Glomerular visceral epithelial cell (primary cell): Measurements from ENCODE around the gene PTK6.

Experiments used
- DNase-seq: peaks from one replicate; pipeline ENCODE4 v3.0.0-alpha.2; 2016; ENCODE audit errors: extremely low spot score

The PTK6 gene

GRCh38 chr20:63508072-63508768 is 29.0 kb downstream of the PTK6 start:
- DNase-seq = no peak

- no peak for DNase-seq
These were observed 30.0 kb downstream of the PTK6 start for GRCh38 chr20:63507083-63507743.

- no peak for DNase-seq
These were observed 31.5 kb downstream of the PTK6 start for GRCh38 chr20:63505723-63506122.

GRCh38 chr20:63505281-63505680 is 31.9 kb downstream of the PTK6 start:
- DNase-seq = no peak

DNA sequence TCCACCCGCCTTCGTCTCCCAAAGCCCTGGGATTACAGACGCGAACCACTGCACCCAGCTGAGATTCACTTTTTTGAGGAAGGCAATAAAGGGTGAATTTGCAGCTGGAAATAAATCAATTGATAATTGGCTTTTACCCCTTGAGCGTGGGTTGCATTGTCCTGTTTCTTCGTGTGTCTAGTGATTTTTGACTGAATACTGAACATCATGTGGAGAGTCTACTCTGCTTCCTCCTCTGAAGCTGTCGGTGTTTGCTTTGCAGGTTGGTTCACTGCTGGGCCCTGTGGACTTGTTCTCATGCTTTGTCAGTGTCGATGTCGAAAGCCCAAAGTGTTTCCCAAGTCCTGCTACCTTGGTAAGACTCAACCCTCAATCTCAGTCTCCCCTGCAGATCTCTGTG is 32.5 kb downstream of the PTK6 start:
- DNase-seq = no peak

GRCh38 chr20:63503524-63503923 is 33.7 kb downstream of the PTK6 start:
- no peak for DNase-seq

DNA sequence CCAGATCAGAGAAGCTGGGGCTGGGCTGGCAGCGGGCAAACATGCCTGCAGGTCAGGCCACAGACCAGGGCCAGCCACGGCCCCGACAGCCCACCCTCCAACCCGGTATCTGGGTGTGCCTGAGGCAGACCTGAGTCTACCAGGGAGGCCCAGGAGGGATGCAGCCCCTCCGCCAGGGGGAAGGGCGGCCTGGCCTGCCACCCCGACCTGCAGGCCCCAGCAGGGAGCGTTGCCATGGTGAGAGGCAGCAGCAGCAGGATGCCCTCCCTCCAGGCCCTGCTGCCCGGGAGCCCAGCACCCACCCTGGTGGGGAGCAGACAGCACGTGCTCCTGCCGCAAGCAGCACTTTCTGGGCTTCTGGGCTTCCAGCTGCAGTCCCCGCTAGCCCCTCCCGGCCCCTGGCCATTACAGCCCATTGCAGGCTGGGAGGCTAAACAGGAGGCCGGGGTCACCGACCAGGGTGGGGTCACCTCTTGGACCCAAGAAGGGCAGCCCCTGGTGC is 34.5 kb downstream of the PTK6 start:
- no peak for DNase-seq

DNA sequence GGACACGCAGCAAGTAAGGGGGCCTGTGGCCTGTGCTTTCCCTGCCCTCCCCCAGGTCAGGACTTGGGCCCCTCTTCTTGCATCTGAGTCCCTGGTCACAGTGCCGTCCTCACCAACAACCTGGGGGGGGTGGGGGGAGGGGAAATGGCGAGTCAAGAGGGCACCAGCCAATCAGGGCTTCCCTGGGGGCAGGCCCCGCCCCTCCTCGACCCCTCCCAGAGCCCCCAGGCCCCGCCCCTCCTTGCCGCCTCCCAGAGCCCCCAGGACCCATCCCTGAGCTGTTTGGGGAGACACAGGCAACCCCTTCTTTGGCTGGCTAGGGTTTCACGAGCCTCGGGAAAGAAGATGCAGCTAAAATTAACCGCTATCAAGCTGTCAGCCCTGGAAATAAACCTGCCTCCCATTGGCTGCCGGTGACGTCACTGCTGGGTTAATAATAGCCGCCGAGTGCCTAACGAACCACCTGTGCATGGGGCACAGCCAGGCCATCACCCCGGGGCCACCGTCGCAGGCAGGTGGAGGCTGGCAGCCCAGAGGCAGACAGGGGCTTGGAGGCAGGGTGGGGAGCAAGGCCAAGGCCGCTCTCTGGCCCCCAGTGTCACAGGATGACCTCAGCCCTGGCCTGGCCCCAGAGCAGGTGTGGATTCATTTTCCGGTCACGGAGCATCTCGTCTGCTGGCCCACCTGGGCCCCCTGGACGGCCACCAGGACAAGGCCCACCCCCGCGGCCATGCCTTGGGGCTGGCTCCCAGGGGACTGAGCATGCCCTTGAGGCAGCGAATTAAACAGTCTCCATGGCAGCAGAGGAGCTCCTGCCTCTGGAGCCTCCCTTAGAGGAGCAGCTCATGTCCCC is 35.1 kb downstream of the PTK6 start:
- DNase-seq = no peak

- no peak for DNase-seq
These were observed 36.0 kb downstream of the PTK6 start for GRCh38 chr20:63500902-63501817.

DNA sequence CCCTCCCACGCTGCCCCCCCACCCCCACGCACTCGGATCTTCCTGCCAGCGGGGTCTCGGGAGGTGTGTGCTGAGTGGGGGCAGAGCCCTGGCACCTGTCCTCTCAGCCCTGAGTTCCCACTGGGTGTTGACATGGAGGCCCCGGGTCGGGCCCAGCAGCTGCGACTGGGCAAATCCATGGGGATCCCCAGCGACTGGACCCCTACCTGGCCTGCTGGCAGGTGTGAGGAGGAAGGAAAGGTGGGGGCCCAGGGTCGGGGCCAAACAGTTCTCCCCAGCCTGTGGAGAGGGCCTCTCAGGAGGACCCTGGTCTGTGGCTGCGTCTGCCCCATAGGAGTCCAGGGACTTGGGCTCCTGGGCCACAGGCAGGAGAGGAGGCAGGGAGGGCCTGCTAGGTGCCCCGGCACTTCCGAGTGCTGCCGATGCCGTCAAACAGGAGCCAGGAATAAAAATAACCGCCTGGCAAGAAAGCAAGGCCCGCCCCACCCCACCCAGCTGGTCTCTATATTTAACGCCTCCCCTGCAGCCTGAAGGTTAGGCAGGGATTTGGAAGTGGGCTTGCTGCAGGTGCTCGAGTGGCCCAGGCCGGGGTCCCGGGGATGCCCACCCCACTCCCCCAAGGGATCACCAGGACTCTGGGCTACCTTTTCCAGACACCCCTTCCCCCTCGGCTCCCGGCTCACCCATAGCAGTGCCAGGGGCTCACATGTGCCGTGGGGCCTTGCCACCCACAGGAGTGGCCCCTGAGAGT is 36.9 kb downstream of the PTK6 start:
- no peak for DNase-seq

GRCh38 chr20:63499338-63499969 is 37.7 kb downstream of the PTK6 start:
- no peak for DNase-seq

- no peak for DNase-seq
These were observed 38.2 kb downstream of the PTK6 start, which contains the start of gene EEF1A2 for GRCh38 chr20:63498960-63499337. EEF1A2 (minus strand) TSS chr20:63499083; CDS start chr20:63497763, 1,320 bp downstream.

DNA sequence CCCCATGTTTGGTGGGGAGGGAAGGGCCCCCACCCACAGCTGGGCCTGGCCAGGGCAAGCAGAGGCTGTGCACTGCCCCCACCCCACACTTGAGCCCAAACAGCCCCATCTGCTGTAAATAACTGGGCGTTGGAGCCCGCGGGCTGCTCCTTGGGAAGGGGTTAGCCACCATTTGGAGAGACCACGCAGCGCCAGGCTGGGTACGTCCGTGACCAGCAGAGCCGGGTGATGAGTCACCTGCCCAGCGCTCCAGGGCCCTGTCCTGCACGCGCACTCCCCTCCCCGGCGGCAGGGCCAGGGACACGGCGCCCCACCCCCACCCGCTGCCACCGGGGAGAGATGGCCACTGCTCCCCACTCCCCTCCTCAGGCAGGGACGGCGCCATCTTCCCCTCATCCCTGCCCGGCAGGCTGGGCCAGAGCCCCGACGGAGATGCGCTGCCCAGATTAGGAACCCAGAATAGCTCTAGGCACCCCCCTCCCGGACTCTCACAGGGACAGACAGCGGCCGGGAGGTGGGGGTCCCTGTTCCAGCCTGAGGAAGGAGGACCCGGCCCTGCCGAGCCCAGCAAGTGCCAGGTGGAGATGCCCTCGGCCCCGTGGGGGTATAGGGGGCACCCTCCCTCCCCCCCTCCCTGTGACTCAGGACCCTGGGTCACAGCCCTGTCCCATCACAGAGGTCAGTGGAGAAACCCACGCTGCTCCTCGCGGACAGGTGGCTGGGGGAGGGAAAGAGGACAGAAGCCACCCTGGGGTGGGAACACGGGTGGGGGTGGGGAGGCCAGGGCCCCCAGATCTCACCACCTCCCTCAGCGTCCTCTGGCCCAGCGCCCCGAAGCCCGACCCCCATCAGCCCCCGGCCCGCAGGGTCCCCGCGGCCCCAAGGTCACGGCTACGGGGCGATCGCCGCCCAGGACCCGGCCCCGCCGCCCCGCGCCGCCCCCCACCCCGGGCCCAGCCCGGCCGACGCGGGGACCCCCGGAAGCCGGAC is 38.9 kb downstream of the PTK6 start:
- peak; percentile 47 for DNase-seq

DNA sequence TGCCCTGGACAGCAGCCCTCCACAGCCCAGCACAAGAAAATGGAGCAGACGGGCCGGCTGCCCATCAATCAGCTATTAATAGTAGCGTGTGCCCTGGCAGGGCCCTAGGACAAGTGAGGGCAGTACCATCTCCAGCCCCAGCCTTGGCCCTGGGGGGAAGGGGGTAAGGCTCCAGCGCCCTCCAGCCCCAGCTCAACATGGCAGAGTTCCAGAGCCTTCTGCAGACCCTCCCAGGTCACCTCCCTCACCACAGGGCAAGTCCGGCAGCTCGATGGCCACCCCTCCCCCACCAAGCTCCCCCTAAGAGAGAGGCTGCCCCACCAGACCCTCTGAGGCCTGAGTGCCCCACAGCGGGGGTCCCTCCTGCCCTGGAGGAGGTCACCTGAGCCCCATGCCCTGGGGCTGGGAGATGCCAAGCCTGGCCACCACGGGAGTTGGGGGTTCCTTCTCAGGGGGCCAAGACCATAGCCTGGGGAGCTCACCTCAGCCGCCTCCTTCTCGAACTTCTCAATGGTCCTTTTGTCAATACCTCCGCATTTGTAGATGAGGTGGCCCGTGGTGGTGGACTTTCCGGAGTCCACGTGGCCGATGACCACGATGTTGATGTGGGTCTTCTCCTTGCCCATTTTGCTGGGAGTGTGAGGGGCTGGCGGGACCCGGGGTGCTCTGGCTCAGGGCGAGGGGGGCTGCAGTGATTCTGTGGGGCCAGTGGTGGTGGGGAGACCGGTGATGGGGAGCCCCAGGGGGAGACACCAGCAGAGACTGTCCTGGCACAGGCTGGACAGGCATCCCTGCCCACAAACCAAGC is 39.8 kb downstream of the PTK6 start:
- DNase-seq = no peak

GRCh38 chr20:63496596-63497120 is 40.5 kb downstream of the PTK6 start:
- no peak for DNase-seq

DNA sequence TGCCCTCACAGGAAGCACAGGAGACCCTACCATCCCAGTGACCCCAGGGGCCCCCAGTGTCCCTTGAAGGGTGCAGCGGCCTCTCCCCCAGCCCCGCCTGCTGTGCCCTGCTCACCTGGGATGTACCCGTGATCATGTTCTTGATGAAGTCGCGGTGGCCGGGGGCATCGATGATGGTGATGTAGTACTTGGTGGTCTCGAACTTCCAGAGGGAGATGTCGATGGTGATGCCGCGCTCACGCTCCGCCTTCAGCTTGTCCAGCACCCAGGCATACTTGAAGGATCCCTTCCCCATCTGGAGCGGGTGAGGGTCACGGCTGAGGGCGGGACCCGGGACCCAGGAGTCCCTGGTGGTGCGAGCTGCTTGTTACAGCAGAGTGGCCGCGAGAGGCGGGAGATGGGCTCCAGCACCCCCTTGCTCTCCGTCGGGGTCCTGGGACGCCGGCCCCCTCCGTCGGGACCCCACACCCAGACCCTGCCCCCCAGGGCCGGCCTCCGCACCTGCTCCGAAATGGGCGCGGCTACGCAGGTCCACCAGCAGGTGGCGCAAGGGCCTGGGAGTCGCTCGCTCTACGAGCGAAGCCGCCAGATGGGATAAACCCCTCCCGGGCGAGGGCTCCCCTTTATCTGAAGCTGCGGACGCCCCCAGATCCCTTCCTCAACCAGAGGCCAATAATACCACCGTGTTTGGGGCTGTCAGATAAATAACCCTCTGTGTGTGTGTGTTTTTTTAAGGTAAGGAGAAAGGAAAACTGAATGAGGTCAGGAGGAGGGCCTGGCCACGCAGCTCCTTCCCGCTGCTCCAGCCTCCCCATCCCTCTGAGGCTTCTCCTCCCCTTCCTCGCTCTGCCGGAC is 41.2 kb downstream of the PTK6 start:
- DNase-seq = peak; percentile 54
